Measurements from ENCODE around the gene ELK3. TPM values are rescaled to one million over a fixed set of nuclear protein-coding genes. Genes with fewer than 3 reads are reported as not detected.

Gene ELK3
- total and polyA plus RNA-seq, 7 donors = 3.7 to 13.9 (median 9.6) TPM

GRCh38 chr12:96289067-96289466 lies 94.9 kb downstream of the ELK3 start:
- Histone ChIP-seq H3K27me3 (ENCODE audit: insufficient read depth in 3 of 3, low read length in 2 of 3) (no peaks in the 10 kb centered on the region), H3K36me3 (ENCODE audit: insufficient read depth in 1 of 2, low read depth in 1 of 2) (peaks cover 2 to 83% of the 10 kb centered on the region in 2 donors), H3K4me1 (no peaks in the 10 kb centered on the region), H3K27ac (no peak overlapping the region), H3K9me3 (no peaks in the 10 kb centered on the region), H3K4me3 (no peak overlapping the region)
- ATAC-seq = no peak
- DNase-seq = no peak
- intact Hi-C loops (cut with DNase I) = no loop called here
- 78 to 89% (median 88%) methylated on average over 5 of the region's 5 CpGs for WGBS, 3 donors
- TF ChIP-seq, protein P1, sequence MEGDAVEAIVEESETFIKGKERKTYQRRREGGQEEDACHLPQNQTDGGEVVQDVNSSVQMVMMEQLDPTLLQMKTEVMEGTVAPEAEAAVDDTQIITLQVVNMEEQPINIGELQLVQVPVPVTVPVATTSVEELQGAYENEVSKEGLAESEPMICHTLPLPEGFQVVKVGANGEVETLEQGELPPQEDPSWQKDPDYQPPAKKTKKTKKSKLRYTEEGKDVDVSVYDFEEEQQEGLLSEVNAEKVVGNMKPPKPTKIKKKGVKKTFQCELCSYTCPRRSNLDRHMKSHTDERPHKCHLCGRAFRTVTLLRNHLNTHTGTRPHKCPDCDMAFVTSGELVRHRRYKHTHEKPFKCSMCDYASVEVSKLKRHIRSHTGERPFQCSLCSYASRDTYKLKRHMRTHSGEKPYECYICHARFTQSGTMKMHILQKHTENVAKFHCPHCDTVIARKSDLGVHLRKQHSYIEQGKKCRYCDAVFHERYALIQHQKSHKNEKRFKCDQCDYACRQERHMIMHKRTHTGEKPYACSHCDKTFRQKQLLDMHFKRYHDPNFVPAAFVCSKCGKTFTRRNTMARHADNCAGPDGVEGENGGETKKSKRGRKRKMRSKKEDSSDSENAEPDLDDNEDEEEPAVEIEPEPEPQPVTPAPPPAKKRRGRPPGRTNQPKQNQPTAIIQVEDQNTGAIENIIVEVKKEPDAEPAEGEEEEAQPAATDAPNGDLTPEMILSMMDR (IDR thresholded peaks at IDR 0.05) = no peak

- DNase-seq = no peak
- 96 to 98% (median 97%) methylated on average over 2 of the region's 2 CpGs for WGBS, 3 donors
- Histone ChIP-seq H3K27me3 (ENCODE audit: insufficient read depth in 3 of 3, low read length in 2 of 3) (no peaks in the 10 kb centered on the region), H3K9me3 (no peaks in the 10 kb centered on the region), H3K4me3 (no peak overlapping the region), H3K36me3 (ENCODE audit: insufficient read depth in 1 of 2, low read depth in 1 of 2) (peaks cover 2 to 67% of the 10 kb centered on the region in 2 donors), H3K27ac (no peak overlapping the region), H3K4me1 (no peaks in the 10 kb centered on the region)
- TF ChIP-seq, protein P1 (IDR thresholded peaks at IDR 0.05) = no peak
- no peak for ATAC-seq
- intact Hi-C loops (cut with DNase I) = loop anchor here in 1 of 2 donors (10.0 kb wide), 1 partner anchor 102 kb away; no protein-coding TSS in a partner anchor
Measured at GRCh38 chr12:96293093-96293492, 98.9 kb downstream of the ELK3 start.

- H3K4me1 ChIP-seq = no peaks in the 10 kb centered on the region
Measured at GRCh38 chr12:96294831-96295230, 100.7 kb downstream of the ELK3 start.

DNA sequence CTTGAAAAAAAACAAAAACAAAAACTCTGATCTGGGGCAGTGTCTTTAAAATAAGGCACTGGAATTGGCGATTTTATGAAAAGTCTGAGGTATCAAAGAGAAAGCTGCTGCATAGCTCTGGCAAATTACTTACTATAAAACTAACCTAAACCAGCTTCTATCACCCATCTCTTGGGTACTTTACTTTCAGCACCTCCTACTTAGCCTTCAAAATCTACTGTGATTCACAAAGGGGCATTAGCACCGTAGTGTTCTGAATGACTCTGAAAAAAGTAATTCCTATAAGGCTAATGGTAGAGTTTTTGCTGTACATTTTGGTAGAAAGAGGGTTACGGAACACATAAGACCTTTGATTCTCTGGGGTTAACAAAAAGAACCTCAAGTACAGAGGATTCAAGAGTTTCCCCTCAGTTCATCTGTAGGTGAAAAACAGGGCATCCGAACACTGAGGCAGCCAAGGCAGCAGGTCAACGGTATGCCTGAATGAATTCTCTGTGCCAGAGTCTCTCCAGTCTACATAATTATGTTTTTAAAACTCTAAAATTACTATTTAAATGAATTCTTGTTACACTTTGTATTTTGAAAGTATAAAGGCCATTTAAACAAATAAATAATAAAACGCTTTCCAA lies 101.5 kb downstream of the ELK3 start:
- intact Hi-C loops (cut with DNase I) = loop anchor here in 1 of 2 donors (10.0 kb wide), 1 partner anchor 99 kb away; no protein-coding TSS in a partner anchor
- Histone ChIP-seq H3K9me3 (no peaks in the 10 kb centered on the region), H3K27ac (no peak overlapping the region), H3K36me3 (ENCODE audit: insufficient read depth in 1 of 2, low read depth in 1 of 2) (peaks cover 0 to 65% of the 10 kb centered on the region in 2 donors), H3K27me3 (ENCODE audit: insufficient read depth in 3 of 3, low read length in 2 of 3) (no peaks in the 10 kb centered on the region), H3K4me1 (no peaks in the 10 kb centered on the region), H3K4me3 (no peak overlapping the region)
- TF ChIP-seq, protein P1 (IDR thresholded peaks at IDR 0.05) = no peak
- 88 to 95% (median 91%) methylated on average over 6 of the region's 6 CpGs for WGBS, 3 donors
- DNase-seq = no peak
- ATAC-seq = no peak

More at GRCh38 chr12:96294831-96295230, 100.7 kb downstream of the ELK3 start:
- peaks cover 0 to 69% of the 10 kb centered on the region in 2 donors for H3K36me3 ChIP-seq (ENCODE audit: insufficient read depth in 1 of 2, low read depth in 1 of 2)
- WGBS, 3 donors = 70 to 78% (median 70%) methylated on average over 3 of the region's 3 CpGs
- TF ChIP-seq, protein P1 (IDR thresholded peaks at IDR 0.05) = no peak
- H3K4me3 ChIP-seq = no peak overlapping the region
- no peaks in the 10 kb centered on the region for H3K9me3 ChIP-seq
- no peak overlapping the region for H3K27ac ChIP-seq
- H3K27me3 ChIP-seq (ENCODE audit: insufficient read depth in 3 of 3, low read length in 2 of 3) = no peaks in the 10 kb centered on the region
- DNase-seq = no peak
- no peak for ATAC-seq
- intact Hi-C loops (cut with DNase I) = loop anchor here in 1 of 2 donors (10.0 kb wide), 1 partner anchor 100 kb away; no protein-coding TSS in a partner anchor

Measured in psoas muscle (tissue), 8 donors.